IMR-90 (cell line): ENCODE data around the gene NTRK3. TPM values are rescaled to one million over a fixed set of nuclear protein-coding genes. Genes with fewer than 3 reads are reported as not detected.

Source experiments
- ATAC-seq: fragments of 200-7000 bp; cut with Tn5 transposase; 2 replicates; pipeline ENCODE4 v1.9.1; 2020; ENCODE audit warnings: low read depth, mild to moderate bottlenecking, moderate library complexity
- BruUV-seq: library from RNA; stranded (reverse); fragments of 400-500 nt; replicated peaks from 2 replicates; lab custom pipeline; 2021; lab: Mats Ljungman, UMichigan
- CTCF ChIA-PET: fragments of 300-600 bp; formaldehyde crosslinking; extraction: SDS; loops from one replicate; lab custom pipeline; 2021; ENCODE audit warnings: antibody characterized with exemption; lab: Yijun Ruan, JAX
- POLR2A ChIA-PET: fragments of 300-600 bp; sonication (Branson Sonifier 250); formaldehyde crosslinking; loops from one replicate; lab custom pipeline; 2022; ENCODE audit warnings: antibody characterized with exemption; ENCODE audit not compliant: unreplicated experiment; lab: Charles Lee
- DNase-seq: peaks from one replicate; pipeline ENCODE4 v3.0.0; 2013
- H2AFZ ChIP-seq: replicated peaks from 2 replicates; pipeline ENCODE3; 2013; ENCODE audit warnings: low read length, mild to moderate bottlenecking; ENCODE audit not compliant: poor library complexity
- H2AK5ac ChIP-seq: 2 replicates; pipeline ENCODE4 v1.6.1; 2013; ENCODE audit warnings: low read depth, low read length, inconsistent platforms
- H2AK9ac ChIP-seq: replicated peaks from 2 replicates; pipeline ENCODE3; 2013; ENCODE audit warnings: mild to moderate bottlenecking, low read depth, low read length, moderate library complexity; ENCODE audit not compliant: poor library complexity
- H2BK120ac ChIP-seq: 2 replicates; pipeline ENCODE4 v1.6.1; 2013; ENCODE audit warnings: low read depth, low read length, inconsistent platforms
- H2BK15ac ChIP-seq: 3 replicates; pipeline ENCODE4 v1.6.1; 2013; ENCODE audit warnings: low read depth, low read length, inconsistent platforms
- H2BK20ac ChIP-seq: 2 replicates; pipeline ENCODE4 v1.6.1; 2013; ENCODE audit warnings: low read depth, mild to moderate bottlenecking, inconsistent platforms, low read length, moderate library complexity
- H2BK5ac ChIP-seq: 2 replicates; pipeline ENCODE4 v1.6.1; 2013; ENCODE audit warnings: mild to moderate bottlenecking, low read depth, low read length, inconsistent platforms; ENCODE audit not compliant: poor library complexity, severe bottlenecking
- H3K14ac ChIP-seq: replicated peaks from 2 replicates; pipeline ENCODE4 v1.6.1; 2013; ENCODE audit warnings: low read depth, low read length, inconsistent platforms
- H3K18ac ChIP-seq: 2 replicates; pipeline ENCODE4 v1.6.1; 2013; ENCODE audit warnings: low read depth, low read length, control low read depth
- H3K23ac ChIP-seq: 2 replicates; pipeline ENCODE4 v1.6.1; 2013; ENCODE audit warnings: low read depth, low read length, inconsistent platforms
- H3K27ac ChIP-seq: 2 replicates; pipeline ENCODE4 v1.5.1; 2013; ENCODE audit warnings: mild to moderate bottlenecking, control low read depth, low read length; ENCODE audit not compliant: insufficient read depth
- H3K27me3 ChIP-seq: 2 replicates; pipeline ENCODE4 v1.6.1; 2013; ENCODE audit warnings: low read length; ENCODE audit not compliant: control insufficient read depth, insufficient read depth
- H3K36me3 ChIP-seq: 2 replicates; pipeline ENCODE4 v1.6.1; 2013; ENCODE audit warnings: low read length, mixed read lengths; ENCODE audit not compliant: control insufficient read depth, insufficient read depth
- H3K4ac ChIP-seq: 2 replicates; pipeline ENCODE4 v1.6.1; 2013; ENCODE audit warnings: low read depth, low read length, inconsistent platforms
- H3K4me1 ChIP-seq: 2 replicates; pipeline ENCODE4 v1.6.1; 2013; ENCODE audit warnings: low read length, mixed read lengths; ENCODE audit not compliant: control insufficient read depth, insufficient read depth
- H3K4me2 ChIP-seq: 2 replicates; pipeline ENCODE4 v1.6.1; 2013; ENCODE audit warnings: low read depth, mild to moderate bottlenecking, control low read depth, low read length, moderate library complexity
- H3K4me3 ChIP-seq: 2 replicates; pipeline ENCODE4 v1.5.1; 2013; ENCODE audit warnings: low read depth, mild to moderate bottlenecking, control low read depth, low read length, moderate library complexity; ENCODE audit not compliant: insufficient read depth
- H3K56ac ChIP-seq: 2 replicates; pipeline ENCODE4 v1.6.1; 2013; ENCODE audit warnings: low read length, inconsistent platforms; ENCODE audit not compliant: insufficient read depth; ENCODE audit errors: extremely low read depth
- H3K79me1 ChIP-seq, 2 experiments: 2 replicates each; pipeline ENCODE4 v1.6.1; 2013; ENCODE audit warnings: low read length in 2 of 2, inconsistent platforms in 1 of 2, low read depth in 1 of 2
- H3K9ac ChIP-seq: 2 replicates; pipeline ENCODE4 v1.6.1; 2013; ENCODE audit warnings: low read depth, low read length, control low read depth
- H3K9me1 ChIP-seq: 2 replicates; pipeline ENCODE4 v1.6.1; 2013; ENCODE audit warnings: low read length, inconsistent platforms; ENCODE audit not compliant: insufficient read depth
- H3K9me3 ChIP-seq: 2 replicates; pipeline ENCODE4 v1.6.1; 2013; ENCODE audit warnings: low read length; ENCODE audit not compliant: control insufficient read depth, insufficient read depth
- H4K20me1 ChIP-seq: 2 replicates; pipeline ENCODE4 v1.6.1; 2013; ENCODE audit warnings: low read length, inconsistent platforms; ENCODE audit not compliant: insufficient read depth
- H4K5ac ChIP-seq: 2 replicates; pipeline ENCODE4 v1.6.1; 2013; ENCODE audit warnings: mild to moderate bottlenecking, low read depth, low read length, control low read depth
- H4K8ac ChIP-seq, 2 experiments: 2 replicates each; pipeline ENCODE4 v1.6.1; 2013; ENCODE audit warnings: low read depth in 2 of 2, low read length in 2 of 2, control low read depth in 1 of 2, inconsistent platforms in 1 of 2
- H4K91ac ChIP-seq: 2 replicates; pipeline ENCODE4 v1.6.1; 2013; ENCODE audit warnings: low read depth, low read length, inconsistent platforms; ENCODE audit not compliant: insufficient read depth
- CEBPB ChIP-seq: IDR thresholded peaks from 2 replicates; pipeline ENCODE4 v1.6.1; 2012; ENCODE audit warnings: low read depth, low read length, improper control_type of control experiment
- CHD1 ChIP-seq: IDR thresholded peaks from 2 replicates; pipeline ENCODE4 v1.6.1; 2012; ENCODE audit warnings: low read depth, low read length, improper control_type of control experiment
- CTCF ChIP-seq: conservative IDR thresholded peaks from 2 replicates; pipeline ENCODE4 v1.5.1; 2012; ENCODE audit warnings: mild to moderate bottlenecking, low read depth, low read length, improper control_type of control experiment
- FOS ChIP-seq: fragments of 150-350 bp; IDR thresholded peaks from 2 replicates; pipeline ENCODE4 v1.6.1; 2016; ENCODE audit warnings: low read depth, low read length
- MAFK ChIP-seq: IDR thresholded peaks from 2 replicates; pipeline ENCODE4 v1.6.1; 2012; ENCODE audit warnings: low read depth, low read length, improper control_type of control experiment
- MAZ ChIP-seq: IDR thresholded peaks from 2 replicates; pipeline ENCODE4 v1.6.1; 2012; ENCODE audit warnings: low read depth, mild to moderate bottlenecking, low read length, improper control_type of control experiment, moderate library complexity, borderline replicate concordance
- MXI1 ChIP-seq: IDR thresholded peaks from 2 replicates; pipeline ENCODE4 v1.6.1; 2012; ENCODE audit warnings: low read depth, mild to moderate bottlenecking, low read length, moderate library complexity, borderline replicate concordance
- NFE2L2 ChIP-seq: fragments of 150-350 bp; IDR thresholded peaks from 2 replicates; pipeline ENCODE4 v1.6.1; 2016; ENCODE audit warnings: low read depth, mild to moderate bottlenecking, low read length
- POLR2A ChIP-seq: IDR thresholded peaks from 2 replicates; pipeline ENCODE4 v1.6.1; 2012; ENCODE audit warnings: mild to moderate bottlenecking, low read depth, low read length
- RAD21 ChIP-seq: IDR thresholded peaks from 2 replicates; pipeline ENCODE4 v1.6.1; 2012; ENCODE audit warnings: low read length, improper control_type of control experiment
- RCOR1 ChIP-seq: IDR thresholded peaks from 2 replicates; pipeline ENCODE4 v1.6.1; 2012; ENCODE audit warnings: mild to moderate bottlenecking, low read length, improper control_type of control experiment; ENCODE audit not compliant: insufficient replicate concordance
- SMC3 ChIP-seq: fragments of 150-350 bp; IDR thresholded peaks from 2 replicates; pipeline ENCODE4 v1.6.1; 2016; ENCODE audit warnings: low read depth, mild to moderate bottlenecking, antibody characterized with exemption, low read length, moderate library complexity
- USF2 ChIP-seq: fragments of 150-350 bp; IDR thresholded peaks from 2 replicates; pipeline ENCODE4 v1.6.1; 2017; ENCODE audit warnings: mild to moderate bottlenecking, antibody characterized with exemption, low read length, low read depth
- WGBS, 2 experiments: methylation state at CpG; one replicate each; pipeline versions ENCODE4 v1.1.5 to v1.1.7; 2013; ENCODE audit warnings: missing lambda C conversion rate in 2 of 2; ENCODE audit not compliant: insufficient read length in 1 of 2; ENCODE audit errors: extremely low coverage in 2 of 2; 5-methylcytosine and 5-hydroxymethylcytosine counted together
- dilution Hi-C: fragments of 300-500 bp; cut with HindIII; formaldehyde crosslinking; loops from one replicate; pipeline ENCODE4 v1.14.3; 2018; ENCODE audit warnings: low sequenced_read_pairs; ENCODE audit not compliant: unreplicated experiment
- in situ Hi-C: fragments of 300-500 bp; cut with MboI; formaldehyde crosslinking; loops from 3 replicates; pipeline ENCODE4 v1.14.3; 2019; ENCODE audit warnings: low sequenced_read_pairs, inconsistent platforms, mixed read lengths
- intact Hi-C: fragments of 100-400 bp; cut with micrococcal nuclease; formaldehyde crosslinking; loops from 2 replicates; pipeline ENCODE4 v1.10.0; 2022
- polyA plus RNA-seq, 3 experiments: library from polyadenylated mRNA; depleted of rRNA; stranded (reverse); fragments of >200 nt; gene quantifications; 2 replicates each; pipeline ENCODE4 v1.2.3, GENCODE V29; 2012; ENCODE audit warnings: low replicate concordance in 1 of 3
- total RNA-seq: library from RNA; depleted of rRNA; stranded (reverse); fragments of >200 nt; gene quantifications from 2 replicates; pipeline ENCODE4 v1.2.3, GENCODE V29; 2012
- TF ChIP-seq, protein P1 (sequence below): fragments of 150-350 bp; IDR thresholded peaks from 2 replicates; pipeline ENCODE4 v1.6.1; 2016; ENCODE audit warnings: low read depth, mild to moderate bottlenecking, low read length, moderate library complexity, borderline replicate concordance

The NTRK3 gene
- total and polyA plus RNA-seq, 2 of the 4 experiments (the other 2 are of a cell fraction): under 0.01 to 0.15 TPM

DNA sequence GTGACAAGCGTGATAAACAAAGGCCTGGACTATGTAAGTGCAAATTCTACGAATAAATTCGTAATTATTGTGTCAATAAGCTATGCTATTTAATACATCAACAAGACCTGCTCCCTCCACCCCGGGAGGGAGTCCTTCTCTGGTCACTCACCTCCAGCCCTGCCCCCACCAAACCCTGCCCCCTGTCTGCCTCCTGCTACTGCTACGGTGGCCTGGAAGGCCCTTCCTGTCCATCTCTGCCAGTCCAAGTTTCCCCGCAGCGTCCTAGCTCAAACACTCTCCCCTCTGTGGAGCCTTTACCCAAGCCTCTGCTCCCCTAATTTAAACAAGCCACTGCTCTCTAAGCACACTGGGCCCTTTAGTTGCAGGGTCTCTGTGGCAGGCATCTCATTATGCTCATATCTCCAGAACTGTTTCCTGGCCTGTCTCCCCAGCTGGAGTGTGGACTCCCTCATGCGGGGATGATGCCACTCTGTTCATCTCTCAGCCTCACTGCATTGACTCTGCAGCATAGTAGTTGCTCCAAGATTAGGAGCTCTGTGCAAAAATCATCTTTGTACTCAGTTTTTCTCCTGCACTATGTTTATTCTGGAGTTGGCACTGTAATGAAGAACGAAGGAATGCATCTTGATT, 241.2 kb downstream of the NTRK3 start:
- no peak overlapping the region for H3K9ac ChIP-seq

More for the DNA sequence above, 241.2 kb downstream of the NTRK3 start:
- no peak overlapping the region for H4K8ac ChIP-seq
- no peak overlapping the region for H3K4me3 ChIP-seq
- no peaks in the 10 kb centered on the region for H3K27me3 ChIP-seq
- TF ChIP-seq FOS (no peak), CEBPB (no peak), CTCF (no peak), MAZ (no peak), NFE2L2 (no peak), CHD1 (no peak), MAFK (no peak), POLR2A (no peak), USF2 (no peak), MXI1 (no peak), RCOR1 (no peak), SMC3 (no peak), RAD21 (no peak)
- TF ChIP-seq, protein P1, sequence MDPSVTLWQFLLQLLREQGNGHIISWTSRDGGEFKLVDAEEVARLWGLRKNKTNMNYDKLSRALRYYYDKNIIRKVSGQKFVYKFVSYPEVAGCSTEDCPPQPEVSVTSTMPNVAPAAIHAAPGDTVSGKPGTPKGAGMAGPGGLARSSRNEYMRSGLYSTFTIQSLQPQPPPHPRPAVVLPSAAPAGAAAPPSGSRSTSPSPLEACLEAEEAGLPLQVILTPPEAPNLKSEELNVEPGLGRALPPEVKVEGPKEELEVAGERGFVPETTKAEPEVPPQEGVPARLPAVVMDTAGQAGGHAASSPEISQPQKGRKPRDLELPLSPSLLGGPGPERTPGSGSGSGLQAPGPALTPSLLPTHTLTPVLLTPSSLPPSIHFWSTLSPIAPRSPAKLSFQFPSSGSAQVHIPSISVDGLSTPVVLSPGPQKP: no peak
- no peak overlapping the region for H3K14ac ChIP-seq
- dilution Hi-C loops: no loop called here
- WGBS, 2 experiments: 14% methylated on average over 1 of the region's 9 CpGs; no CpG with 5 or more reads in 1 of the 2 experiments
- no peaks in the 10 kb centered on the region for H3K79me1 ChIP-seq
- H3K4me2 ChIP-seq: no peak overlapping the region
- no peak overlapping the region for H3K23ac ChIP-seq
- H2AK9ac ChIP-seq: no peak overlapping the region
- no peaks in the 10 kb centered on the region for H3K9me1 ChIP-seq
- no peak overlapping the region for H3K56ac ChIP-seq
- no peak overlapping the region for H2AFZ ChIP-seq
- no peak overlapping the region for H2BK120ac ChIP-seq
- no peaks in the 10 kb centered on the region for H4K20me1 ChIP-seq
- H3K27ac ChIP-seq: no peak overlapping the region
- H3K18ac ChIP-seq: no peak overlapping the region
- no peaks in the 10 kb centered on the region for H3K36me3 ChIP-seq
- no peaks in the 10 kb centered on the region for H3K4me1 ChIP-seq
- ChIA-PET CTCF (no interaction called here), POLR2A (no interaction called here)
- no peak for ATAC-seq
- intact Hi-C loops: no loop called here
- H3K4ac ChIP-seq: no peak overlapping the region
- in situ Hi-C loops: no loop called here
- H4K91ac ChIP-seq: no peak overlapping the region
- H4K5ac ChIP-seq: no peak overlapping the region
- no TSS peak for BruUV-seq
- H2BK20ac ChIP-seq: no peak overlapping the region
- no peak overlapping the region for H2AK5ac ChIP-seq
- no peak for DNase-seq
- no peak overlapping the region for H2BK15ac ChIP-seq
- H2BK5ac ChIP-seq: no peak overlapping the region
- H3K9me3 ChIP-seq: peaks cover 16% of the 10 kb centered on the region
